Measurements from ENCODE around the gene ZNF497. TPM values are rescaled to one million over a fixed set of nuclear protein-coding genes. Genes with fewer than 3 reads are reported as not detected.
A peak's percentile ranks its signal among the peaks of the same experiment; 100 is the strongest.
"Not testable (repeated sequence)": the region's sequence is repeated elsewhere in the genome, so short reads cannot be mapped to it uniquely, and the experiment has no call there.

ZNF497 gene
- total RNA-seq, 1 donor from 2014 or later = 0.53 TPM

DNA sequence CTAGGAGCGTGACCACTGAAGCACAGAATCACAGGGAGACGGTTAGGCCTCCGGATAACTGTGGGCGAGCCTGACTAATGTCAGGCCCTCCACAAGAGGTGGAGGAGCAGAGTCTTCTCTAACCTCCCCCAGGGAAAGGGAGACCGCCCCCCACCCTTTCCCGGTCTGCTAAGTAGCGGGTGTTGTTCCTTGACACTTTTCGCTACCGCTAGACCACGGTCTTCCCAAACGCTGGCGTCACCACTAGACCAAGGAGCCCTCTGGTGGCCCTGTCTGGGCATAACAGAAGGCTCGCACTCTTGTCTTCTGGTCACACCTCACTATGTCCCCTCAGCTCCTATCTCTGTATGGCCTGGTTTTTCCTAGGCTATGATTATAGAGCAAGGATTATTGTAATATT, 51.9 kb downstream of the ZNF497 start:
- DNase-seq (ENCODE audit: low read depth, low spot score) = not testable (repeated sequence)

- DNase-seq (ENCODE audit: low read depth, low spot score) = no peak
Observed at GRCh38 chr19:58307736-58308135, 54.8 kb downstream of the ZNF497 start.

DNA sequence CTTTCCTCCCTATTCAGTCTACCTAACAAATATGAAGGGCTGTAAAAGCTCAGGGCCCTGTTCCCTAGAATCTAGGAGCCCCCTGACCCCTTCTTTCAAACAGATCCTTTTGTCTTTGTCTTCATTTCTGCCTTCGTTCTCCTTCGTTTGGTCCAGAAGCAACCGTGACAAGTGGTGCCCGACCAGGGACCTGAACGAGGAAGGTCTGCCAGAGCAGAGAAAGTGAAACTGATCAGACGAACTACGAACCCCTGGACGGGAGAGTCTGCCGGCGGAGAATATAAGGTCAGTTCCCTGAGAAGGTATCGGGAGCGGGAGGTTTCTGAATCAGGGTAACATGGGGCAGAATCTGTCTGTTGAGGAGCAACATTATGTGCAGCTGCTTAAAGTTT, 56.6 kb downstream of the ZNF497 start:
- DNase-seq (ENCODE audit: low read depth, low spot score) = no peak

DNA sequence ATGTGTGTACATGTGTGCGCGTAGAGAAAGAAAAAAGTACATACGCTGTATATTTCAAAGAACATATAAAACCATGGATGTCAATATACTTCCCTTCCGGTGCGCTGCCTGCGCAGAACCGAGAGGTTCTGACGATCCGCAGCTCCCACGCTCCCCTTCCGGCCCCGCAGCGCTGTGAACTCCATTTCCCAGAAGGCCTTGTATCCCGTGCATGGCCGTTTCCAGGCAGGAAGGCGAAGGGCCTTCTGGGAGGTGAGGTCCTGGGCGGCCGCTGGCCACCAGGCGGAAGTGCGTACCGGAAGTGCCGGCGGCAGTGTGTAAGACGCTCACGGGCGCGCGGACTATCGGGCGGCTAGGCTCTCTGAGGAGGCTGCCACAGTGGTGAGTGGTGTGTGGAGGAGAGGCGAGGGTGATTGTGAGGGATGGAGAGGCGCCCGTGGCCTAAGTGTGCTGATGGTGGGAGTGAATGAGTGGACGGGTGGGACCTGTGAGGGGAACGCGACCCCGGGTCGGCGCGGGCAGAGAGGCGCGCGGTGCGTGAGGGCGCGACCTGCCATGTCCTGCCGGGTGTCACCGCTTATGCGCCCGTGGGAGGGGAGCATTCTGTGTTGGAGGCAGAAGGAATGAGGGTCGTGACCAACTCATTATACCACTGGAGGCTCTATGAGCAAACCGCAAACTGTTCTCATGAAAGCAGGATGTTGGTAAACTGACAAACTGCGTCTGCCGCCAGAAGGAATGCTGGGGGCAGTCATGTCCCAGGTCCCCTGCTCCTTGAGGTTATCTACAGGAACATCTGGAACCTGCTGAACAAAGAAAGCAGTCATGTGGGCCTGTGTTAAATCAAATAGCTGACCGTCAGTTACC, 57.3 kb downstream of the ZNF497 start, which contains the start of gene ERVK3-1:
TSS of gene ERVK3-1 (plus strand) at position 313 of the 867 bp plus-strand sequence. CDS start 6,792 bp downstream, outside the sequence.
- peak; percentile 96 for DNase-seq (ENCODE audit: low read depth, low spot score)

GRCh38 chr19:58304748-58305064, 57.8 kb downstream of the ZNF497 start:
- no peak for DNase-seq (ENCODE audit: low read depth, low spot score)

Other genes starting within 250 kb of the ZNF497 start
- gene ZNF329, start 212.0 kb downstream of the ZNF497 start, total RNA-seq = 10.0 and 12.5 TPM in 2 replicates
- 19.7 and 28.6 TPM in 2 replicates for gene ZNF274, start 179.7 kb downstream of the ZNF497 start, total RNA-seq
- gene ZNF544, start 133.8 kb downstream of the ZNF497 start, total RNA-seq = 54.7 and 73.2 TPM in 2 replicates
- gene ZNF8, start 83.8 kb downstream of the ZNF497 start, total RNA-seq = 3.7 and 3.8 TPM in 2 replicates
- 13.2 and 19.3 TPM in 2 replicates for gene ERVK3-1, start 57.4 kb downstream of the ZNF497 start, total RNA-seq
- 1.8 and 3.2 TPM in 2 replicates for gene ZSCAN22, start 35.8 kb downstream of the ZNF497 start, total RNA-seq
- gene A1BG, start 9.3 kb downstream of the ZNF497 start, total RNA-seq = 2.2 and 5.3 TPM in 2 replicates
- 1.1 and 1.8 TPM in 2 replicates for gene ZNF837, start 18.3 kb upstream of the ZNF497 start, total RNA-seq
- 2,163 and 2,639 TPM in 2 replicates for gene RPS5, start 24.5 kb upstream of the ZNF497 start, total RNA-seq
- gene RNF225, start 32.9 kb upstream of the ZNF497 start, total RNA-seq = 0.18 TPM in 1 of 2 replicates, not detected in the other
- gene ZNF584, start 45.9 kb upstream of the ZNF497 start, total RNA-seq = 16.2 and 20.3 TPM in 2 replicates
- 4.7 and 7.5 TPM in 2 replicates for gene ZNF132, start 77.4 kb upstream of the ZNF497 start, total RNA-seq
- gene ZNF324B, start 88.9 kb upstream of the ZNF497 start, total RNA-seq = 10.0 and 11.4 TPM in 2 replicates
- gene ZNF324, start 104.3 kb upstream of the ZNF497 start, total RNA-seq = 12.6 and 12.7 TPM in 2 replicates
- gene ZNF446, start 113.6 kb upstream of the ZNF497 start, total RNA-seq = 4.9 and 5.4 TPM in 2 replicates
- gene SLC27A5, start 149.2 kb upstream of the ZNF497 start, total RNA-seq = 6.3 and 14.8 TPM in 2 replicates
- 6.0 and 6.5 TPM in 2 replicates for gene ZBTB45, start 157.1 kb upstream of the ZNF497 start, total RNA-seq
- 526 and 542 TPM in 2 replicates for gene TRIM28, start 181.3 kb upstream of the ZNF497 start, total RNA-seq
- 114 and 145 TPM in 2 replicates for gene CHMP2A, start 192.4 kb upstream of the ZNF497 start, total RNA-seq
- gene UBE2M, start 195.9 kb upstream of the ZNF497 start, total RNA-seq = 106 and 111 TPM in 2 replicates
- gene MZF1, start 210.6 kb upstream of the ZNF497 start, total RNA-seq = 9.0 and 10.6 TPM in 2 replicates